Adrenal gland (tissue), 5 donors: ENCODE data around the gene ACE.

Experiments used
- POLR2A ChIP-seq, 2 donors: fragments of 450-650 bp; IDR thresholded peaks; one replicate each; pipeline ENCODE4 v1.6.1; 2017; ENCODE audit warnings: antibody characterized with exemption in 2 of 2, mild to moderate bottlenecking in 2 of 2, moderate library complexity in 1 of 2
- TF ChIP-seq, protein P1 (sequence below), 6 experiments: fragments of 450-650 bp in 4 of 6; fragments of 200-600 bp in 2 of 6; sonication (generic) in 1 of 6; IDR thresholded peaks; 1 replicate in 5 of 6; 2 replicates in 1 of 6; pipeline versions ENCODE4 v1.5.1 to v1.8.0; 2016 to 2021; ENCODE audit warnings: antibody characterized with exemption in 6 of 6, mild to moderate bottlenecking in 2 of 6, moderate library complexity in 1 of 6
- donor health status: DM: no; HTN: no; CAD: no.

DNA sequence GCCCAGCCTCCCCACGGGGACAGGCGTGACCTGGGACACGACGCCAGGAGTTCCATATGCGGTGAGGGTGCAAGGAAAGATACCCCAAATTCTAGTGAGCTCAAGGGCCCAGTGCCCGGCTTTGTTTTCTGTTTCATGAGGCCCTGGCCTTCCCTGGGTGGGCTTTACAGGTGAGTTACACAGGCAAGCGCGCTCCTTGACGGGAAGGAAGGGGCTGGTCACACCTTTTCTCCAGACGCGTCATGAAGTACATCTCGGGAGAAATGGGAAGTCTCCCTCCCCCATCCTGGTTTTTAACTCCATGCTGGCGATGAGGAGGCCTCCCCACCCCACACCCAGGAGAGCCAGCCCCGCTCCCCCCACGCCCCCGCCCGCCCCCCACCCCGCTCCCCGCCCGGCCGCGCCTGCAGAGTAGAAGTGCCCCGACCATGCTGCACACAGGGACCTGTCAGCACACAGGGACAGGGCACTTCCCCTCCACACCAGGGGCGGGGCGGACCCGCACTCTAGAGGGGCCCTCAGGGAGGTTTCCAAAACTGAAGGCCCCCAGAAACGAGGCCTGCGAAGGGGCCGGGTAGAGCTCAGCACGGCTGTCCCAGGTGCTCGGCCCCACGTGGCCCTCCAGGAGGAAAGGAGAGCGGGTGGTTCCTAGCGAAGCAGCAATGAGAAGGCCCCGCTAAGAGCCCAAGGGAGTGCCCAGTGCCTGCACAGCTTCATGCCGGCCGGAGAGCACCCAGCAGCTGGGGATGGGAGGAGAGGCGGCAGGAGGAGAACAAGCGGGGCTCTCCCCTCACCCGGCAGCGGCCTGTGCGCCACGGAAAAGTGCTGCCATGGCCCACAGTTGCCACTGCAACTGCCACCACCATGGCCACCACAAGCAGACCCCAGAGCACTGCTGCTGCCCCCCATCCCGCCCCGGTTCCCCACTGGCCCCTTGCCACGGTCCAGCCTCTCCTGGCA, 38.5 kb upstream of the ACE start:
- TF ChIP-seq POLR2A (IDR thresholded peaks at IDR 0.05) = no peak
- TF ChIP-seq, protein P1, sequence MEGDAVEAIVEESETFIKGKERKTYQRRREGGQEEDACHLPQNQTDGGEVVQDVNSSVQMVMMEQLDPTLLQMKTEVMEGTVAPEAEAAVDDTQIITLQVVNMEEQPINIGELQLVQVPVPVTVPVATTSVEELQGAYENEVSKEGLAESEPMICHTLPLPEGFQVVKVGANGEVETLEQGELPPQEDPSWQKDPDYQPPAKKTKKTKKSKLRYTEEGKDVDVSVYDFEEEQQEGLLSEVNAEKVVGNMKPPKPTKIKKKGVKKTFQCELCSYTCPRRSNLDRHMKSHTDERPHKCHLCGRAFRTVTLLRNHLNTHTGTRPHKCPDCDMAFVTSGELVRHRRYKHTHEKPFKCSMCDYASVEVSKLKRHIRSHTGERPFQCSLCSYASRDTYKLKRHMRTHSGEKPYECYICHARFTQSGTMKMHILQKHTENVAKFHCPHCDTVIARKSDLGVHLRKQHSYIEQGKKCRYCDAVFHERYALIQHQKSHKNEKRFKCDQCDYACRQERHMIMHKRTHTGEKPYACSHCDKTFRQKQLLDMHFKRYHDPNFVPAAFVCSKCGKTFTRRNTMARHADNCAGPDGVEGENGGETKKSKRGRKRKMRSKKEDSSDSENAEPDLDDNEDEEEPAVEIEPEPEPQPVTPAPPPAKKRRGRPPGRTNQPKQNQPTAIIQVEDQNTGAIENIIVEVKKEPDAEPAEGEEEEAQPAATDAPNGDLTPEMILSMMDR (IDR thresholded peaks at IDR 0.05) = no peak
